GM18520 (cell line): ENCODE results near the gene CCK.

Source experiments
- ATAC-seq: cut with Tn5 transposase; IDR thresholded peaks from one replicate; pipeline ENCODE4 v1.9.1; 2021; ENCODE audit not compliant: unreplicated experiment

The CCK gene

DNA sequence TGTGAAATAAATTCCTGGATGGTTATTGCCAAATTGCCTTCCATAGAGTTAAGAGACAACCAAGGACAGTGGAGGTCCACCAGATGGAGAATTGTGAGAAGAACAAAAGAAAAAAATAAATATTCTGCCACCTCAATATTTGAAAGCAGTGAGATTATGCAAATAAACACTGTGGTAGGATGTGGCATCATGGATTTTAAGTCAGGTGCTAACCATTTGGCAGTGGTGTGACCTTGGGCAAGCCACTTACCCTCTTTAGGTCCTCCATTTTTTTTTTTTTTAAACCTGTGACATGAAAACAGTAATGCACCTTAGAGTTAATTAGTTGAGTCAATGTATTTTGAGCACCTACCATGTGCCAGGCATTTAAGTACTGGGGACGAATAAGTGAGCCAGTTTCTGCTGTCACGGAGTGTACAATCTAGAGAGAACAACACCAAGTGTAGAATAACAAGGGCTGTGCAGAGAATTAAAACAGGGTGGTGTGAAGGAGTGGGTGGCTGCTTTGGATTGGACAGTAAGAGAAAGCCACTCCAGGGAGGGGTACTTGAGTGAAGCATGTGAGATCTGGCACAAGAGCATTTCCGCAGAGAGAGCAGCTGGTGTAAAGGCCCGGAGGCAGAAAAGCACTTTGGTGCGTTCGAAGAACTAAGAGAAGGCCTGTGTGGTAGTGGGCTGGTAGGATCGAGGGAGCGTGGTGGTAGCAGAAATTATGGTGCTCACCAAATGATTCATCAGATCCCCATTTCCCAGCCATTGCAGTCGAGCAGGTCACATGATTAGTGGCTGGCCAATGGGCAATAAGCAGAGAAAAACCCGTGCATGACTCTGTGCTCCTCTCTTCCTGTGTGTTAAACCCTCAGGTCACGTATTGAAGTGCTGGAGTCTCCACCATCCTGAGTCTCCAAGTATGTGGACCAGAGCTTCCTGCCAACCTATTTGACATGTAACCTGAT, 39.2 kb downstream of the CCK start:
- ATAC-seq: no peak

GRCh38 chr3:42225486-42226363, 40.3 kb downstream of the CCK start:
- no peak for ATAC-seq

- no peak for ATAC-seq
Observed at GRCh38 chr3:42224658-42225421, 41.1 kb downstream of the CCK start.

DNA sequence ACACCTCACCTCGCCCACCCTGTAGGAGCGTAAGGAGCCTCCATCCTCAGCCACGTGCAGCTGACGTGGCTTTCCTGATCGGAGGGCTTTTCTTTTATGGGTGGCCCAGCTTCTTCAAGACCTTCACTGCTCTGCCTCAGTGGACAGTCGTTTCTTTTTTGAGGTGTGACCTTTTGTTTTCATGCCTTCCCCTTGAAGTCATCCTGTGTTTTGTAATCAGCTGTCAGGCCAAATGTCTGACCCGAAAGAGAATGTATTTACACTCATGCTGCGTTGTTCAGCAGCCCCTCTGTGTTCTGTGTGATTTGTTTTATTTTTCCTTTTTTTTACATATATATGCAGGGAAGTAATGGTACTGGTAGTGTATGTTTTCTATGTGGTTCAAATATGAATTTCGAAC, 41.8 kb downstream of the CCK start:
- no peak for ATAC-seq

- ATAC-seq: no peak
Observed at GRCh38 chr3:42222942-42223693, 42.9 kb downstream of the CCK start.

DNA sequence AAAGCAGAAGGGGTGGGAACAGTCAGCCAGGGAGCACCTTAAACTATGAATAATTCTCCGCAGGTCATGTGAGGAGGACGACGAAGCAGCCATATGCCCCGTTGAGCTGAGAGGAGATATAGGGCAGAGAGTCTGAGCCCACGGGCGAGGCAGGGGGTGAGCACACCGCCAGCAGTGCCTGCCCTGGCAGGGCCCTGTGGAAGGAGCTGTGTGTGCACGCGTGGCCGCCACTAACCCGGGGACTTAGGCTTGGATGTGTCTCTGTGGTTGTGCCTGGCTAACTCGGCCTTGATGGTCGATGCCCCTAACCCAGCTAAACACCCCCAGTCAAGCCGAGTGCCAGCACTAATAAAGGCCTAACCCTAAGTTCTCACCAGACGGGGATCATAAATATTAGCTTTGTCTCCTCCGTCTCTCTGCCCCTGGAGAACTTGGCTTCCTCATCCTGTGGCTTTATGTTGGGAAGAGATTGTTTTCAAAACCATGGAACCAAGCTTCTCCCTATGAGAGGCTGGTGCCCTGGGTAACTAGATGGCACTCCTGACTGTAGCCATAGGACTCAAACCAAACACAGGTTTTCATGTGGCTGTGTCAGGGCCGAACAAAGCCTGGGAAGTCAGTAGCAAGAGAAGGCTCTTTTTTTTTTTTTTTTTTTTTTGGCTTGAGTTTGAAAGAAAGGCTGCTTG, 45.4 kb downstream of the CCK start:
- ATAC-seq: no peak

DNA sequence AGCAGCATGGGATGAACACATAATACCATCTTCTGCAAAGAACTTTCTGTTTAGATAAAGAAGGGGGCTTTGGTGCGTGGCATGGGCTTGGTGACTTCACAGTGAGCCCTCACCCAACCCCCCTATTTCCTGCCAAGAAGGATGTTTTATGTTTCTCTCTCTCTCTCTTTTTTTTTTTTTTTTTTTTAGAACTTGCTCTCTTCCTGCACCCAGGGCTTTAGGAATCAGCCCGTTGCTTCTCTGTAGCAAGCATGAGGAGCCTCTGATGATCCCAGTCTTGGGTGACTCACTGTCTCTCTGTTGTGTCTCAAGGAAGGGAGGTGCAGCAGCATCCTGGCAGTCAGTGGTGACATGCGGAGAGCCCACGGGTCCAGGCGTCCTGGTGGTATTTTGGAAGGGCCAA, 49.1 kb downstream of the CCK start:
- ATAC-seq: no peak

DNA sequence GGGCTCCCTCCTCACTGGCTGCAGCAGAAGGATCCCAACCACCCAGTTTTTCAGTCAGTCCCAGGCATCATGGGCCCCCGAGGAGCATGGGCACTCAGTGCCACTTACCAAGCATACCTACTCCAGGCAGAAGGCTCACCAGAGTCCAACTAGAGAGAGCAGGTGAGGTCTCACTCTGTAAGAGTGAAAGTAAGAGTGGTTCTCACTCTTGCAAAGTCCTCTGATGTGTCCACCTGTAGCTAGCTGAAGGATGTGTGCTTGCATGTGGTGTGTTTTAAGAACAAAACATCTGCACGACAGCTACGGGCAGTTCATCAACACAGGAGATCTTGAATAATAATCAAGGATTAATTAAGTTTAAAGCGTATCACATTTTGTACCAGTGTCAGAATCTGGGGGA, 49.7 kb downstream of the CCK start:
- peak; percentile 57 for ATAC-seq

DNA sequence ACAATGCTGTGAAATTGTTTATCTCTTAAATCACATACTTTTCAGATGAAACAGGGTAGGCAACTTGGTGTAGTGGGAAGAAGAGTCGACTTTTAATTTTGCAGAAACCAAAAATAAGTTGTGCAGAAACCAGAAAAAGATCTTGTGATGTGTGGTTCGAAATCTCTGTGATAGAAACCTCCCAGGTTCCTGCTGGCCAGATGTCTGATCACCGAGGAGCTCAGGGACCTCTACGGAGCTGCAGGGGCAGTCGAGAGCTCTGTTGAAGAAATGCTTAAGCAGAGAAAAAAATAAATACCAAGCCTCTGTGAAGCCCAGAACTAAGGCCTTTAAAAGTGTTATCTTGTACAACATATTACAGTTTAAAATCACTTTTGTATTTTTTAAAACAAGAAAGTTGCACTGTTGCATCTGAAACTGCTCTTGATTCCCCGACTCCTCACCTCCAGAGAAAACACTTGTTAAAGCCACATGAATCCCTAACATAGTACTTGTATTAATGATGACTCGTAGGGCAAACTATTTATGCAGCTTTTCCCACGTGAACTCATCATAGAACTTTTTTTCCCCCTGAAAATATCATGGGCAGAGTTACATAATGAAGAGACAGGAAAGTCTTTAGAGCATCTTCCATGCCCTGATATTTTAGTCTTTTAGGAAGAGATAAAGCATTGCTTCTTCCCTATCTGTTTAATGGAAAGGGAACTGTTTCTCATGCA, 51.3 kb downstream of the CCK start:
- no peak for ATAC-seq

DNA sequence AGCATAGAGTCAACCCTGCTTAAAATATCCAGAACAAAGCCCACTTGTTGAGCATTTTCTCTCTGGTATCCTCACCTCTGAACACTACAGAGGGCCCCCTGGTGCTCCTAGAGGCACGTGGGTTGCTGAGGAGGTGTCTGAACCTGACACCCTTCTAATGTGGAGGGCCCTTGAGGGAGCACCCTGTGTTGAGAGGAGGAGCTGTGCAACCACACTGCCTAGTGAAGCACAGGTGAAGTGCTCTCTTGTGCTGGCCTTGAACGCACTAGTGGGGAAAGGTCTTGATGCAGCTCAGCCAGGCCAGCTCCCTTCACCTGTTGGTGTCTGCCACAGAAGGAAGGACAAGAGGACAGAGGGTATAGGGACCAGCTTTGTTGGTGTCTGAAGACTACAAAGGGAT, 51.9 kb downstream of the CCK start:
- ATAC-seq: no peak

DNA sequence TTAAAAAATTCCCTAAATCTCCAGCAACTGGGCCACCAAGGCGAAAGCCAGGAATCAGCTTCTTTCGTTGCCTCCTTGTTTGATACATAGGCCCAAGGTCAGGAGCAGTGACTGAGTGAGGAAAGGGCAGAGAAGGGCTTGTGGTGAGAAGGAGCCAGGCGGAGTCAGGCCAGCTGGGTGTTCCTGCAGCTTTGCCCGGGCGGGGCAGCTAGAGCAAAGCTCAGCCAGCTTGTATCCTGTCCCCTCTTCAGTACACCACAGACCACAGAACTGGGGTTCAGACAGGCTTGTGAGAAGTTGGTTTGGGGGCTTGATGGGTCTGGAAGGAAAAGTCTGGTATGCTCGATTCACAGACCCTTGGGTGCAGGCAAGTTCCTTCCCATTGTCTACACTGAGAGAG, 52.6 kb downstream of the CCK start:
- no peak for ATAC-seq

DNA sequence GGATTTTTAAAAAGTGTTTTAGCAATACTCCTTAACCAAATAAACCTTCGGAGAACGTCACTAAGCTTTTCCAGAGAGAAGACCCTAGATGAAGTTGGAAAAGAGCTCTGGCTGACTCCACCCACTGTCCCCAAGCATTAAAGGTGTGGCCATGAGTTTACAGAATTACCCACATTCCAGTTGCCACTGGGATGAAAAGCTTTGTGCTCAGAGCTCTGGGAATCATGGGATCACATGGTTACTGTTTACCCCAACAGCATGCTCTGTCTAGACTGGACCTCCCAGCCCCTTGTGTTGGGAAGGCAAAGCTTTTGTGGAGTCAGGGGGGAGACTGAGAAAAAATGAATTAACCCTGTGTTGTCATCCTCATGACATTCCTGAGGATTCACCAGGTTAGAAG, 55.3 kb downstream of the CCK start:
- ATAC-seq: no peak

DNA sequence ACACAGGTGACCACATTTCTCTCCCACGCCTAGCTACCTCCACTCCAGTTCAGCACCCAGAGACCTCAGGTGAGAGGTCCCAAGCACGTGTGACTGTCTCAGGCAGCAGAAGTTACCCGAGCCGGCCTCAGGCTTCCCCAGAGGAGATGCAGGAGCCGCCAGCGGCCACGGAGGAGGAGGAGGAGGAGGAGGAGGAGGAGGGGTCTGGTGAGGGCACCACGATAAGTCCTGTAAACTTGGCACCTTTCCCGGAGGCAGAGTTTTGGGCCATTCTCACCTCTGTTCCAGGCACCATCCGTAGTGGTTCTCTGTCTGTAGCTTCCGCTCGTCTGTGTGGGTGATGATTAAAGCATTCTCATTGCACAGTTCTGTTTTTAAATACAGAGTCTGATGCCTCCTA, 56.1 kb downstream of the CCK start:
- no peak for ATAC-seq
